ENCODE results near the gene APBA1.

The APBA1 gene

GRCh38 chr9:69578026-69578425 is 94.1 kb downstream of the APBA1 start:
- Histone ChIP-seq H3K9me2 (replicated peaks; ENCODE audit: control insufficient read depth, low read length) (no peaks in the 10 kb centered on the region), H3K4me2 (ENCODE audit: low read length) (no peak overlapping the region), H3K4me1 (ENCODE audit: control insufficient read depth, low read length) (no peaks in the 10 kb centered on the region)

DNA sequence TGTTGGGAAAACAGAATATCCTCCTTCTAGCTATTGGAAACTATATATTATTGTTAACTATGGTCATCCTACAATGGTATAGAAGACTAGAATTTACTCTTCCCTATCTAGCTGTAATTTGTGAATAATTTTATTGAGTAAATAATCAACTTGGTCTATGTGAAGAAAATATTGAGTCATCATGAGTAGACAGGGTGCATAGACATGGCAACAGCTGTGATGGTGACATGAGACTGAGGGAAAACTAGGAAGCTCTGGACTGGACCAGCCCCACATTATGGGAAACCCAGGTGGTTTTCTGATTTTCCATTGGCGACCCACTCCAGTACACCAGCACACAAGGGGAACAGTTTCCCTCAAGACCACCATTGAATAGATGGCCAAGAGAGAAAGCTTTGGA is 95.0 kb downstream of the APBA1 start:
- Histone ChIP-seq H3K4me2 (ENCODE audit: low read length) (no peak overlapping the region), H3K4me3 (ENCODE audit: low read length) (no peak overlapping the region), H3K36me3 (ENCODE audit: control insufficient read depth, low read length) (no peaks in the 10 kb centered on the region), H3K9me2 (replicated peaks; ENCODE audit: control insufficient read depth, low read length) (no peaks in the 10 kb centered on the region), H3K27me3 (ENCODE audit: control insufficient read depth, low read length) (no peaks in the 10 kb centered on the region), H3K27ac (ENCODE audit: low read depth, low read length) (no peak overlapping the region), H3F3A (ENCODE audit: control insufficient read depth, insufficient read depth) (no peaks in the 10 kb centered on the region), H4K20me1 (ENCODE audit: control insufficient read depth, insufficient read depth, low read depth, low read length) (no peaks in the 10 kb centered on the region), H3K79me2 (ENCODE audit: control insufficient read depth, low read length) (no peaks in the 10 kb centered on the region), H3K9me3 (ENCODE audit: control insufficient read depth, insufficient read depth, low read length) (no peaks in the 10 kb centered on the region), H3K4me1 (ENCODE audit: control insufficient read depth, low read length) (no peaks in the 10 kb centered on the region)
- TF ChIP-seq CTCF (IDR thresholded peaks at IDR 0.05; ENCODE audit: low read depth, low read length, poor library complexity, severe bottlenecking), result no peak
- no peak for TF ChIP-seq EZH2phosphoT487 (IDR thresholded peaks at IDR 0.05; ENCODE audit: borderline replicate concordance, low read length)

More at GRCh38 chr9:69578026-69578425, 94.1 kb downstream of the APBA1 start:
- no peak for TF ChIP-seq CTCF (IDR thresholded peaks at IDR 0.05; ENCODE audit: low read depth, low read length, poor library complexity, severe bottlenecking)
- TF ChIP-seq EZH2phosphoT487 (IDR thresholded peaks at IDR 0.05; ENCODE audit: borderline replicate concordance, low read length), result no peak
- H3K79me2 ChIP-seq (ENCODE audit: control insufficient read depth, low read length), result no peaks in the 10 kb centered on the region
- H3K4me3 ChIP-seq (ENCODE audit: low read length), result no peak overlapping the region
- no peaks in the 10 kb centered on the region for H3K9me3 ChIP-seq (ENCODE audit: control insufficient read depth, insufficient read depth, low read length)
- no peaks in the 10 kb centered on the region for H3K27me3 ChIP-seq (ENCODE audit: control insufficient read depth, low read length)
- no peaks in the 10 kb centered on the region for H3K36me3 ChIP-seq (ENCODE audit: control insufficient read depth, low read length)
- H3F3A ChIP-seq (ENCODE audit: control insufficient read depth, insufficient read depth), result no peaks in the 10 kb centered on the region
- H4K20me1 ChIP-seq (ENCODE audit: control insufficient read depth, insufficient read depth, low read depth, low read length), result no peaks in the 10 kb centered on the region
- H3K27ac ChIP-seq (ENCODE audit: low read depth, low read length), result no peak overlapping the region

GRCh38 chr9:69574057-69574456 is 98.1 kb downstream of the APBA1 start:
- no peaks in the 10 kb centered on the region for H4K20me1 ChIP-seq (ENCODE audit: control insufficient read depth, insufficient read depth, low read depth, low read length)
- H3K4me1 ChIP-seq (ENCODE audit: control insufficient read depth, low read length), result no peaks in the 10 kb centered on the region
- H3K9me2 ChIP-seq (replicated peaks; ENCODE audit: control insufficient read depth, low read length), result no peaks in the 10 kb centered on the region
- no peak overlapping the region for H3K4me2 ChIP-seq (ENCODE audit: low read length)
- no peaks in the 10 kb centered on the region for H3K79me2 ChIP-seq (ENCODE audit: control insufficient read depth, low read length)
- H3K36me3 ChIP-seq (ENCODE audit: control insufficient read depth, low read length), result no peaks in the 10 kb centered on the region
- H3K27me3 ChIP-seq (ENCODE audit: control insufficient read depth, low read length), result no peaks in the 10 kb centered on the region; the same call in 1 of the 2 replicates
- H3K9me3 ChIP-seq (ENCODE audit: control insufficient read depth, insufficient read depth, low read length), result no peaks in the 10 kb centered on the region
- no peak for TF ChIP-seq CTCF (IDR thresholded peaks at IDR 0.05; ENCODE audit: low read depth, low read length, poor library complexity, severe bottlenecking)
- H3K27ac ChIP-seq (ENCODE audit: low read depth, low read length), result no peak overlapping the region
- H3F3A ChIP-seq (ENCODE audit: control insufficient read depth, insufficient read depth), result no peaks in the 10 kb centered on the region
- no peak overlapping the region for H3K4me3 ChIP-seq (ENCODE audit: low read length)

DNA sequence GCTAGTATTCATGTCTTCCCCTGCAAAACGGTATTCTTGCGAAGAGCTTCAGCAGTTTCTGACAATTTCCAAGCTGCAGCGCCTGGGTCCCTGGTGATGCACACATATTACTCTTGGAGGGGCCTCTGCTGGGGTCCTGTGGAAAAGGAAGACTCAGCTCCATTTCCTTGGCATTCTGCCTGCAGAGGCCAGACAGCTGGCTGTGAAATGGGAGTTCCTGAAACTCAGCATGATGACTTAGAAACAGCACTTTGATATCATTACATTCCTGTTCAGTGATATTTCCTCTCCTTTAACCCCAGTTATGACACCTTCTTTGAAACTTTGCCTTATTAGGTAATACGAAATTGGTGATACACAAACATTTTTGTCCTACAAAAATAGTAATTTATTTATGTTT is 98.5 kb downstream of the APBA1 start:
- Histone ChIP-seq H3K4me3 (ENCODE audit: low read length) (no peak overlapping the region), H3K9me2 (replicated peaks; ENCODE audit: control insufficient read depth, low read length) (no peaks in the 10 kb centered on the region), H4K20me1 (ENCODE audit: control insufficient read depth, insufficient read depth, low read depth, low read length) (no peaks in the 10 kb centered on the region), H3K4me1 (ENCODE audit: control insufficient read depth, low read length) (no peaks in the 10 kb centered on the region), H3K36me3 (ENCODE audit: control insufficient read depth, low read length) (no peaks in the 10 kb centered on the region), H3K27me3 (ENCODE audit: control insufficient read depth, low read length) (no peaks in the 10 kb centered on the region; the same call in 1 of the 2 replicates), H3F3A (ENCODE audit: control insufficient read depth, insufficient read depth) (no peaks in the 10 kb centered on the region), H3K79me2 (ENCODE audit: control insufficient read depth, low read length) (no peaks in the 10 kb centered on the region), H3K9me3 (ENCODE audit: control insufficient read depth, insufficient read depth, low read length) (no peaks in the 10 kb centered on the region), H3K27ac (ENCODE audit: low read depth, low read length) (no peak overlapping the region), H3K4me2 (ENCODE audit: low read length) (no peak overlapping the region)
- TF ChIP-seq EZH2phosphoT487 (IDR thresholded peaks at IDR 0.05; ENCODE audit: borderline replicate concordance, low read length), result no peak
- TF ChIP-seq CTCF (IDR thresholded peaks at IDR 0.05; ENCODE audit: low read depth, low read length, poor library complexity, severe bottlenecking), result no peak
